Measurements from ENCODE around the gene DNAI2.

Gene DNAI2

DNA sequence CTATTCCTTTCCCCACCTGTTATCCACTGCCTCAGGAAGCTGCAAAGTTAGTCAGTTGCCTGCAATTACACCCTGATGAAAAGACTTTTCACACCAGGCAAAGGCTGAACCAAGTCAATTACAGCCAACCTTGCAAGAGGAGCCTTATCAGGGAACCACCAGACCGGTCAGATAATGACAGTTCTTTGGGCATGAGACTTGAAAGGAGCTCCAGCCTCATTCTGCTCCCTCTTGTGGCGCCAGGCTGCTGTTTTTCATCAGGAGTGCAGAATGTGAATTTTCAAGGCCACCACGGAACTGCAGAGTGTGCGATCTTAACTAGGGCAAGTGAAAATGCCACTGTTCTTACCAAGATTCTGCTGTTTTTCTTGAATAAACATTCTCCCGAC is 22.5 kb downstream of the DNAI2 start (continued):
- TF ChIP-seq, protein P1, sequence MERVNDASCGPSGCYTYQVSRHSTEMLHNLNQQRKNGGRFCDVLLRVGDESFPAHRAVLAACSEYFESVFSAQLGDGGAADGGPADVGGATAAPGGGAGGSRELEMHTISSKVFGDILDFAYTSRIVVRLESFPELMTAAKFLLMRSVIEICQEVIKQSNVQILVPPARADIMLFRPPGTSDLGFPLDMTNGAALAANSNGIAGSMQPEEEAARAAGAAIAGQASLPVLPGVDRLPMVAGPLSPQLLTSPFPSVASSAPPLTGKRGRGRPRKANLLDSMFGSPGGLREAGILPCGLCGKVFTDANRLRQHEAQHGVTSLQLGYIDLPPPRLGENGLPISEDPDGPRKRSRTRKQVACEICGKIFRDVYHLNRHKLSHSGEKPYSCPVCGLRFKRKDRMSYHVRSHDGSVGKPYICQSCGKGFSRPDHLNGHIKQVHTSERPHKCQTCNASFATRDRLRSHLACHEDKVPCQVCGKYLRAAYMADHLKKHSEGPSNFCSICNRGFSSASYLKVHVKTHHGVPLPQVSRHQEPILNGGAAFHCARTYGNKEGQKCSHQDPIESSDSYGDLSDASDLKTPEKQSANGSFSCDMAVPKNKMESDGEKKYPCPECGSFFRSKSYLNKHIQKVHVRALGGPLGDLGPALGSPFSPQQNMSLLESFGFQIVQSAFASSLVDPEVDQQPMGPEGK (tag by site-specific recombination; IDR thresholded peaks at IDR 0.05) = no peak
- TF ChIP-seq ZBTB17 (tag by site-specific recombination; IDR thresholded peaks at IDR 0.05) = peak; percentile 82
- TF ChIP-seq ZNF24 (tag by site-specific recombination; IDR thresholded peaks at IDR 0.05) = no peak
- peak; percentile 30; the same call in 1 of the 2 replicates for TF ChIP-seq ZNF585B (tag by site-specific recombination; IDR thresholded peaks at IDR 0.05)
- no peak for TF ChIP-seq ZNF121 (tag by site-specific recombination; IDR thresholded peaks at IDR 0.05)
- TF ChIP-seq, protein P2, sequence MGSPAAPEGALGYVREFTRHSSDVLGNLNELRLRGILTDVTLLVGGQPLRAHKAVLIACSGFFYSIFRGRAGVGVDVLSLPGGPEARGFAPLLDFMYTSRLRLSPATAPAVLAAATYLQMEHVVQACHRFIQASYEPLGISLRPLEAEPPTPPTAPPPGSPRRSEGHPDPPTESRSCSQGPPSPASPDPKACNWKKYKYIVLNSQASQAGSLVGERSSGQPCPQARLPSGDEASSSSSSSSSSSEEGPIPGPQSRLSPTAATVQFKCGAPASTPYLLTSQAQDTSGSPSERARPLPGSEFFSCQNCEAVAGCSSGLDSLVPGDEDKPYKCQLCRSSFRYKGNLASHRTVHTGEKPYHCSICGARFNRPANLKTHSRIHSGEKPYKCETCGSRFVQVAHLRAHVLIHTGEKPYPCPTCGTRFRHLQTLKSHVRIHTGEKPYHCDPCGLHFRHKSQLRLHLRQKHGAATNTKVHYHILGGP (tag by site-specific recombination; IDR thresholded peaks at IDR 0.05) = no peak
- TF ChIP-seq ZNF600 (tag by site-specific recombination; IDR thresholded peaks at IDR 0.05) = no peak
- TF ChIP-seq ZBTB7A (tag by site-specific recombination; IDR thresholded peaks at IDR 0.05; ENCODE audit: low read depth) = no peak
- no peak for TF ChIP-seq ZNF341 (tag by site-specific recombination; IDR thresholded peaks at IDR 0.05; ENCODE audit: low read depth)
- TF ChIP-seq GLIS1 (tag by site-specific recombination; IDR thresholded peaks at IDR 0.05) = no peak
- TF ChIP-seq ZFP37 (tag by site-specific recombination; IDR thresholded peaks at IDR 0.05) = no peak
- no peak for TF ChIP-seq SP2 (tag by site-specific recombination; IDR thresholded peaks at IDR 0.05)
- no peak for TF ChIP-seq ZNF629 (tag by site-specific recombination; IDR thresholded peaks at IDR 0.05)
- TF ChIP-seq, protein P3, sequence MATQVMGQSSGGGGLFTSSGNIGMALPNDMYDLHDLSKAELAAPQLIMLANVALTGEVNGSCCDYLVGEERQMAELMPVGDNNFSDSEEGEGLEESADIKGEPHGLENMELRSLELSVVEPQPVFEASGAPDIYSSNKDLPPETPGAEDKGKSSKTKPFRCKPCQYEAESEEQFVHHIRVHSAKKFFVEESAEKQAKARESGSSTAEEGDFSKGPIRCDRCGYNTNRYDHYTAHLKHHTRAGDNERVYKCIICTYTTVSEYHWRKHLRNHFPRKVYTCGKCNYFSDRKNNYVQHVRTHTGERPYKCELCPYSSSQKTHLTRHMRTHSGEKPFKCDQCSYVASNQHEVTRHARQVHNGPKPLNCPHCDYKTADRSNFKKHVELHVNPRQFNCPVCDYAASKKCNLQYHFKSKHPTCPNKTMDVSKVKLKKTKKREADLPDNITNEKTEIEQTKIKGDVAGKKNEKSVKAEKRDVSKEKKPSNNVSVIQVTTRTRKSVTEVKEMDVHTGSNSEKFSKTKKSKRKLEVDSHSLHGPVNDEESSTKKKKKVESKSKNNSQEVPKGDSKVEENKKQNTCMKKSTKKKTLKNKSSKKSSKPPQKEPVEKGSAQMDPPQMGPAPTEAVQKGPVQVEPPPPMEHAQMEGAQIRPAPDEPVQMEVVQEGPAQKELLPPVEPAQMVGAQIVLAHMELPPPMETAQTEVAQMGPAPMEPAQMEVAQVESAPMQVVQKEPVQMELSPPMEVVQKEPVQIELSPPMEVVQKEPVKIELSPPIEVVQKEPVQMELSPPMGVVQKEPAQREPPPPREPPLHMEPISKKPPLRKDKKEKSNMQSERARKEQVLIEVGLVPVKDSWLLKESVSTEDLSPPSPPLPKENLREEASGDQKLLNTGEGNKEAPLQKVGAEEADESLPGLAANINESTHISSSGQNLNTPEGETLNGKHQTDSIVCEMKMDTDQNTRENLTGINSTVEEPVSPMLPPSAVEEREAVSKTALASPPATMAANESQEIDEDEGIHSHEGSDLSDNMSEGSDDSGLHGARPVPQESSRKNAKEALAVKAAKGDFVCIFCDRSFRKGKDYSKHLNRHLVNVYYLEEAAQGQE (tag by site-specific recombination; IDR thresholded peaks at IDR 0.05) = no peak
- no peak for TF ChIP-seq ZBTB20 (tag by site-specific recombination; IDR thresholded peaks at IDR 0.05)
- TF ChIP-seq, protein P4, sequence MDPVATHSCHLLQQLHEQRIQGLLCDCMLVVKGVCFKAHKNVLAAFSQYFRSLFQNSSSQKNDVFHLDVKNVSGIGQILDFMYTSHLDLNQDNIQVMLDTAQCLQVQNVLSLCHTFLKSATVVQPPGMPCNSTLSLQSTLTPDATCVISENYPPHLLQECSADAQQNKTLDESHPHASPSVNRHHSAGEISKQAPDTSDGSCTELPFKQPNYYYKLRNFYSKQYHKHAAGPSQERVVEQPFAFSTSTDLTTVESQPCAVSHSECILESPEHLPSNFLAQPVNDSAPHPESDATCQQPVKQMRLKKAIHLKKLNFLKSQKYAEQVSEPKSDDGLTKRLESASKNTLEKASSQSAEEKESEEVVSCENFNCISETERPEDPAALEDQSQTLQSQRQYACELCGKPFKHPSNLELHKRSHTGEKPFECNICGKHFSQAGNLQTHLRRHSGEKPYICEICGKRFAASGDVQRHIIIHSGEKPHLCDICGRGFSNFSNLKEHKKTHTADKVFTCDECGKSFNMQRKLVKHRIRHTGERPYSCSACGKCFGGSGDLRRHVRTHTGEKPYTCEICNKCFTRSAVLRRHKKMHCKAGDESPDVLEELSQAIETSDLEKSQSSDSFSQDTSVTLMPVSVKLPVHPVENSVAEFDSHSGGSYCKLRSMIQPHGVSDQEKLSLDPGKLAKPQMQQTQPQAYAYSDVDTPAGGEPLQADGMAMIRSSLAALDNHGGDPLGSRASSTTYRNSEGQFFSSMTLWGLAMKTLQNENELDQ (tag by site-specific recombination; IDR thresholded peaks at IDR 0.05; ENCODE audit: low read depth) = no peak

DNA sequence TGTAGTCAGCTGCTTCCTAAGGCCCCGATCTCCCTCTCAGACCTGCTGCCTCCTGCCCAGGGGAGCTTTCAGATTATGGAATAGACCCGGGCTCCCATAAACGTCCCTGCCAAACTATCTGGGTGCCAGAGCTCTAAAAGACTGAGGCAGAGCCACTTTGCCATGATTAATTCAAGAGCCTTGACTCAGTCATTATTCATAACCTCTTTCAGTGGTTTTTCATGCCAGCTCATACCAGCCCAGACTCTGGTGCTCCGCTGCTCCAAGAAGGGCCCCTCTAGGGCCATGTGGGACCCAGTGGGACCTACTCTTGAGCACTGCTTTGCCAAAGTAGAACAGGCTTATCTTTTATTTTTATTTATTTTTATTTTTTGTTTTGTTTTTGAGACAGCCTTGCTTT is 23.9 kb downstream of the DNAI2 start:
- POLR2A ChIA-PET = no interaction called here

More for the DNA sequence above, 23.9 kb downstream of the DNAI2 start:
- Histone ChIP-seq H3K36me3 (ENCODE audit: control insufficient read depth in 2 of 2, insufficient read depth in 1 of 2, low read length in 2 of 2) (no peaks in the 10 kb centered on the region), H3K27ac (ENCODE audit: extremely low read depth, low read depth, low read length) (no peak overlapping the region), H3K4me1 (ENCODE audit: control insufficient read depth, insufficient read depth, low read length) (no peaks in the 10 kb centered on the region), H3K4me3 (ENCODE audit: low read depth, low read length) (no peak overlapping the region), H3K9me3 (ENCODE audit: control insufficient read depth, insufficient read depth, low read depth, low read length) (no peaks in the 10 kb centered on the region)
- CTCF ChIA-PET = interaction anchor here (0.7 to 8.5 kb wide), 10 partner anchors 13 to 566 kb away, joined by 3 to 108 read pairs (median 8); partner anchors contain the start of genes BTBD17 and GPR142
- TF ChIP-seq ZNF19 (tag by site-specific recombination; IDR thresholded peaks at IDR 0.05; ENCODE audit: low read depth) = no peak
